ENCODE data around the gene TRIM17.

TRIM17 gene

DNA sequence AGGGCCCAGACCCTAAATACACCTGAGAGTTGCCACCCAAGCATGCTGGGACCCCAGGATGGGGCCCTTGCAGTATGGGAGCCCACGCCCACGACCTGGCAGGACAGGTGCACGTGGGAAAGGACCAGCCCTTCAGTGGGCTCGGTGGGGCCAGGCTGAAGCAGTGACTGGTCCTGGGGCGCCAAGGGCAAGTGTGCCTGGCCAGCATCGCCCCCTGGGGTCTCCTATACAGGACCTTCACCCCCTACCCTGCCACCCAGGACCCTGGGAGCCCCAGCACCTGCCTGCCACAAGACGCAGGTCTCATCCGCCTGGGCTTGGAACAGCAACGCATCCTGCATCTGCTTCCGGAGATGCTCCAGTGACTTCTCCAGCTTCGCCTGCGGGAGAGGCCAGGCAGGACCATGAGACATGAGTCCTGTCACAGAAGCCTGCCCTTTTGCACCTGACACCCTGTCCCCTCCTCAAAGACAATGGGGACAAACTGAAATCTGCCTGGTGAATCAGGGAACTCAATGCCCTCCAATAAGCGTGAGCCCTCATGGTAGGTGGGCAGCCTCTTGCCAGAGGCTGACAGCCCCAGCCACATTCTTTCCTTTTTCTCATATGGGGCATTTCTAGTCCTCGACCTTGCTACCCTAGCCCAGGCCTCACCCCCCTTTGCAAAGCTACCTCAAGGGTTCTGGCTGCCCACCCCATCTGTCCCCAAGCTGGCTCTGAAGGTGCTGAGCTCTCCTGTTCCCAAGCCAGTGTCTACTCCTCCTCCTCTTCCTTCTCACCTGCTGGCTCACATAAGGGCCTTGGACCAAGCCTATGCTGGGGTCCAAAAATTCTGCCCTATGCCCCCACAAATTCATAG lies 14.7 kb downstream of the TRIM17 start:
- no peak for DNase-seq (ENCODE audit: low read depth in 2 of 2)

DNA sequence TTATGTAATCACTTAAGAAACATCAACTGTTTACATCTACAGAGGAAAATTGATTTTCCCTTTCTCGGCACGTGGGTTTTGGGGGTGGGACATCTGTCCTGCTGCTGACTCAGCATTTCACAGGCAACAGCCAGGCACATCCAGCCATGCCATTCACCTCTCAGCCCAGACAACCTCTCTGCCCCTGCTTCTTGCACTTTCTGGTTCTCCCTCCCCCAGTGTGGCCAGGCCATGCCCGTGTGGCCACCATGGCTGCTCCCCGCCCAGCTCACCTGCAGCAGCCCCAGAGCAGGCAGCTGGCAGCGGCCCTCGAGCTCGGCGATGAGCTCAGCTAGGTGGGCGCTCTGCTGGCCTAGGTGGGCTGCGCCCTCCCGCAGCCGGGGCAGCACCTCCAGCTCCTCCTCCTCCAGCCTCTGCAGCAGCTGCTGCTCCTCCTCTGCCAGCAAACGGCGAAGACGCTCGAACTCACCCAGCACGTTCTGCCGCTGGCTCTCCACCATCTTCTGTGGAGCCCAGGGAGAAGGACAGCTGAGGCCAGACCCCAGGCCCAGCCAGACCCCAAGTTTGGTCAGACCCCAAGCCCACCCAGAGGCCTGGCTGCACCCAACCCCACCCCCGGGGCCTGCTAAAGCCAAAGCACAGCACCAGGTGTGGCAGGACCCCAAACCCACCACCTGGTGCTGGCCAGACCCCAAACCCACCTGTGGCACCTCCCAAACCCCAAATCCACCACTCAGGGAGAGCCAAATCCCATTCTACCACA lies 15.8 kb downstream of the TRIM17 start:
- DNase-seq (ENCODE audit: low read depth in 2 of 2): no peak

DNA sequence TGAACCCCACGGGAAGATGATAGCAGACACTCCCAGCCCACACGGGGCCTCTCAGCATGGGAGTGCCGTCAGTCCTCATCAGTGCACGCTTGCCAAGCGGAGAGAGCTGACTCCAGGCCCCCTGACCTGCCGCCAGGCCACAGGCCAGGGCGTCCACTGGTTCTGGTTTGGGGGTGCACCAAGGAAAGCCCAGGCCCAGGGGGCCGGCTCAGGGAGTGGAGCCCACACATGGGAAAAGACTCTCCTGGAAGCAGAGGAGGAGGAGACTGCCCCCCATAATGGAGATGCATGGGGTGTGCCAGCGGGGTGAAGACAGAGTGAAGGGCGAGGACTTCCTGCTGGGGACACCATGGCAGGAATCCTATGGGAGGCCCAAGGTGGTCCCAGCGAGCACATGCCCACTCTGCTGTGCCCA lies 16.4 kb downstream of the TRIM17 start:
- DNase-seq (ENCODE audit: low read depth in 2 of 2): no peak

DNA sequence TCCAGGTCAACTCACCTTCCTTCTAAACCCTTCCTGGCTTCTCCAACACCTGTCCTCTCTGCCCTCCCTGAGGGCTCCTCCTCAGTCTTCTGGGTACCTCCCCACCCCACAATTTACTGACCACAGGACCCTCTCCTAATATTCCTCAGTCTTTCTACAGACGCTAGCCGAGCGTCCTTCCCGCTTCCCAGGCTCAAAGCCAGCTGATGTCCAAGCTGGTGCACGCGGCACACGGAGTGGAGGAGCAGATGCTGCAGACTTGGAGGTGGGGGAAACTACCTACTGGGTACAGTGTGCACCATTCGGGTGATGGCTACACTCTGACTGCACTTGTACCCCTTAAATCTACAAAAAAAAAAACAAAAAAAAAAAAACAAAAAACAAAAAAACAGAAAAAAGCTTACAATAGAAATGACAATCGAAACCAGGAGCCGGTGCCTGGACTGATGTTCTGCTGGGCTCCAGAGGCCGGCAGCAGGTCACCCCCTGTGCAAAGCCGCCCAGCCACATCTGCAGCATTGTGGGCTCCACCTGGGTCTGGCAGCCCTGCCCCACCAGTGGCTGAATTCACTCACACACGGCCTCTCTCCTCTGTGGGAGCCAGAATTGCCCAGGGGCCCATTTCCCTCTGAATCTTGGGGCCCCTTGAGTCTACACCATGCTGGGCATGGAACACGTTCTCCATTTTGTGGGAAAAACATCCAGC lies 17.0 kb downstream of the TRIM17 start:
- DNase-seq (ENCODE audit: low read depth in 2 of 2): no peak

DNA sequence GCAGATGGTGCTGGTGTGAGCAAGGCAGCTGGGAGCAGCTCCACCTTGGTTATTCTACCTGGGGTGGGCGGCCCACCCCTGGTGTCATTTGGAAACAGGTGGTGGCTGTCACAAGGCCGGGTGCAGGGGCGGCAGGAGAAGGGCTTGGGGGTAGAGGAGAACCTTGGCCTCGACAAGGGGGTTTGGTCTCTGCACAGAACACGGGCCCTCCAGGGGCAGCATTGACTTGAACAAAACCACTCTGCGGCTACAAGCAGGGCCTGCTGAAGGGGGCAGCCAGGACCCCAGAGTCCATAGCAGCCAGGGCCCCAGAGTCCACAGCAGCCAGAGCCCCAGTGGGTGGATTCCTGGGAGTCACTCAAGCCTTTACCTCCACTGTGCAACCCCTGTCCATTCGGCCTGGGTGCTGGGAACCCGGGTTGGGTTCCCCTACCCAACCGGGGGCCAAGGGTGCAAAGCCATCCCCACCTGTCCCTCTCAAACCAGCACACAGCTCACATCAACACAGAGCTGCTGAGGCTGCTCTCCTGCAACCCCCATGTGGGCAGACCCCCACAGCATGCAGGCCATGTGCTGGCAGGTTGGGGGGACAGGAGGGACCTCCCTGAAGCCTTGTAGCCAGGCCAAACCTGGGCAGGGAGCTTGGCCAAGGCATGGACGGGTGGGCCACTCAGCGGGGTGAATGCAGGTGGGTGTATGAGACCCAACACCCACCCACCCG lies 17.8 kb downstream of the TRIM17 start:
- DNase-seq (ENCODE audit: low read depth in 2 of 2): no peak

DNA sequence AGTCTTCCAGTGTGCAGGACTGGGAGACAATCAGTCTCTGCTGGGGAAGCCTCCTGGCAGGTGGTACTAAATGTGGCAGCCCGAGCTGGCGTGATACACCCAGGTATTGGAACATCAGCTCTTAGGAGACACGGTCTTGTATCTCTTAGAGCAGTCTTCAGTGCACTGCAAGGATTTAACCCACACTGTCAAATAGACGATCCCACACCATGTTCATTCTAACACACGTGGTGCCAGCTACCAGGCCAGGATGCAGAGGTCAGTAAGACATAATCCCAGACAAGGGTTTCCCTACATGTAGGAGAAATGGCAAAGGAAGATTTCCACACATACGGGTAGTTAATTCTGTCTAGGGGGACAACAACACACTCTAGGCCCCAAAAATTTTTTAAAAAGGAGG lies 18.7 kb downstream of the TRIM17 start:
- no peak for DNase-seq (ENCODE audit: low read depth in 2 of 2)

DNA sequence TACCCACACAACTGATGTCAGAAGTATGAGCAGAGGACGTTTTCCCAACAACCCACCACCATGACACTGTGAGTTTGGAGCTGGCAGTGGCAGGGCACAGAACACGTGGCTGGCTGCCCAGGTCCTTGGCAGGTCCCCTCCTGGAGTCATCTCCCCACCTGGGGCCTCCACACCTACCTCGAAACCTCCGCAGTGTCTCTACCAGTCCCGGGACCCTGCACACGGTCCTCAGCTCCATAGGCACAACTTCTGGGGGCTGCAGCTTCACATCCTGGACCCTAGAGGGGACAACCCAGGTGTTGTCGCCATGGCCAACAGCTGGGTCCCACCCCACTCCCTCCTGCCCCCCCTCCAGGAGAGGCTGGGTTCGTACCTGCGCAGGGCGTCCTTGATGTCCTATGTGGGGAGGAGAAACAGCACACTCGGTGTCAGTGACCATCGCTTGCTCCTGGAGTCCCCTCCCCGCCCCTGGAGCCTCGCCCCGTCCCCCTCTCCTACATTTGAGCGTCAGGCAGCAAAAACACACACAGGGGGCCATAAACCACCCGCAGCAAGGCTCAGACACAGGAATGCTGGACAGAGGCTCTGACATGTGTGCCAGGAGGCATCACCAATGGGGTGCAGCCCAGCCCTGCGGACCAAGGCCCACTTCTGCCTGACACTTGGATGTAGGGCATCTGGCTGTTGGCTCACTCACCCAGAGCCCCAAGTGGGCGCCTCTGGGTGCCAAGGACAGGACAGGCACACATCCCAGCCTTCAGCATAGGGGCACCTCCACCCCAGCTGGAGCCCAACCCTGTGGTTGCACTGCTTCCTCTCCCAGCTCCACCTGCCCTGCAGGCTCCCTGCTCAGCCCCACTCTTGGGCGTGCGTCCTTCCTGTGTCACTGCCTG lies 19.6 kb downstream of the TRIM17 start:
- DNase-seq (ENCODE audit: low read depth in 2 of 2): no peak

DNA sequence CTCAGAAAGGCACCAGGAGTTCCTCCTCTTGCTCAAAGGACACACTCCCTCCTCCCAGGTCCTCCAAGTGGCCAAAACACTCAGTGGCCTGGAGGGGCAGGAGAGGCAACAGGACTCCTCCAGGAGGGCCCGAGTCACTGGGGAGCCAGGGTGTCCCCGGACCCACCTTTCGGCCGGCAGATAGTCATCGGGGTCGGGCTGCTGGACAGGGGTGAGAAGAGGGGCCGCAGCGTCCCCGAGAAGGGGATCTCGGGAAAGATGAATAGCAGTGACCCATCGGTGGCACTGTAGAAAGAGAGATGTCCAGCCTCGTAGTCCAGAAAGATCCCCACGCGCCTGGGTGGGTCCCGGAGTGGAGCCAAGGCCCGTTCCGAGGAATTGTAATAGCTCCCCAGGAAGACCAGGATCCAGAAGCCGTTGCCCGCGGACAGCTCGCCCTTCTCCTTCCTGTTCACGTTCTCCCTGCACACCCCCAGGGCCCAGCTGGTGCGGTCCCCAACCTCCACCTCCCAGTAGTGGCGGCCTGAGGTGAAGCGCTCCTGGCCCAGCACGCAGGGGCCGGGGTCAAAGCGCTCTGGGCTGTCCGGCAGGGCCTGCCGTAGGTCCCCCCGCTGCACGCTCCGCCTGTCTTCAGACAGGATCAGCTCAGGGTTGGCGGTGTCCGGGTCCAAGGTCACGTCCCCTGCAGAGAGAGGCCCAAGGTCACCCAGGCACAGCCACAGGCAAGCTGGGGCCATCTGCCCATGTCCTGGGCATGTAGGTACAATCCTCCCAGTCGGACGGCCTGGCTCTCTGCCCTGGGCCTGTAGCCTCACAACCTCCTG lies 21.9 kb downstream of the TRIM17 start:
- no peak for DNase-seq (ENCODE audit: low read depth in 2 of 2)

DNA sequence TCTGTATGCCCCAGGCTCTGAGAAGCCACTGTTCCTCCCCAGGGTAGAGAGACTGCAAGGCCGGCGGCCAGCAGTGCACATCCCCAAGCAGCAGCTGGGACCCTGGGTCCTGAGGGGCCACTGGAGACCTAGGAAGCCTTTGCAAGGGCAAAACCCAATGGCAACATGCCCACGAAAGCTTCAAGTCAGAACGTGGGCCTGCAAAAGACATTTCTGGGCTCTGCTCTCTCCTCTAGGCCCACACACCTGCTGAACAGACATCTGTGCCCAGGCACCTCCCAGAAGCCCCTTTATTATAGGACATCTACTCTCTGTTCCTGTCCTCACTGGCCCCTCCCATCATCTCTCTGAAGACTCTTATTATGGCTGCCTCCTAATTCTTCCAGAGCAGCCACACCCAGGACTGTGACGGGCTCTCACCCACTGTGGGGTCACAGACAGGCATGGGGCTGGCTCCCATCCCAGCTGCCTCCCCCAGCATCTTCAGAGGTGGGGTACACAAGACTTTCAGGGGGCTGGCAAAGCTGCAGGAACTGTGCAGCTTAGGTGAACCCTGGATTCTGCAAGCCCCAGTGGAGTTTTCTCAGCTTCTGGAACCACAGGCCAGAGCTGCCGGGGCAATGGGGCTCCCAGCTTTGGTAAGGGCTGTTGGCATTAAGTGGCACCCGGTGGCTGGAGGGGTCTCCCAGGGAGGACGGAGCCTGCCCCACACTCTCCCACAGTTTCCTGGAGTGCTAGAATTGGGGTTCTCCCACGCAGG lies 22.7 kb downstream of the TRIM17 start:
- DNase-seq (ENCODE audit: low read depth in 2 of 2): no peak

DNA sequence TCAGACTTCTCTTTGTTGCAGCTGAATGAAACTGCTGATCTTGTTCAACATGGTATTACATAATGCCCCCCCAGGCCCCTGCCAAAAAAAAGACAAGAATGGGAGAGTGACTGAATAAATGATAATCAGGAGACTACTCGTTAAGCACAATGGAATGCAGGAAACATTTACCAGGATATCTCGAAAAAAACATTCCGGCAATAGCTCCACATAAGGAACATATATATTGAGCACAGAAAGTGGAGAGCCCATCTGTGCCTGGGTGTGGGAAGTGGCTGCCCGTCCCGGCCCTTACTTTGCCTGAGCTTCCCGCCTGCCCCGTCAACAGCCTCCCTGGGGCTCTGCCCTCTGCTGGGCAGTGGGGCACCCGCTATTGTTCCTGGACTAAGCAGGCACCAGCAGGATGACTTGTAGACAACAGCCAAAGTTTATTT lies 23.4 kb downstream of the TRIM17 start:
- DNase-seq (ENCODE audit: low read depth in 2 of 2): peak; percentile 61 to 65

DNA sequence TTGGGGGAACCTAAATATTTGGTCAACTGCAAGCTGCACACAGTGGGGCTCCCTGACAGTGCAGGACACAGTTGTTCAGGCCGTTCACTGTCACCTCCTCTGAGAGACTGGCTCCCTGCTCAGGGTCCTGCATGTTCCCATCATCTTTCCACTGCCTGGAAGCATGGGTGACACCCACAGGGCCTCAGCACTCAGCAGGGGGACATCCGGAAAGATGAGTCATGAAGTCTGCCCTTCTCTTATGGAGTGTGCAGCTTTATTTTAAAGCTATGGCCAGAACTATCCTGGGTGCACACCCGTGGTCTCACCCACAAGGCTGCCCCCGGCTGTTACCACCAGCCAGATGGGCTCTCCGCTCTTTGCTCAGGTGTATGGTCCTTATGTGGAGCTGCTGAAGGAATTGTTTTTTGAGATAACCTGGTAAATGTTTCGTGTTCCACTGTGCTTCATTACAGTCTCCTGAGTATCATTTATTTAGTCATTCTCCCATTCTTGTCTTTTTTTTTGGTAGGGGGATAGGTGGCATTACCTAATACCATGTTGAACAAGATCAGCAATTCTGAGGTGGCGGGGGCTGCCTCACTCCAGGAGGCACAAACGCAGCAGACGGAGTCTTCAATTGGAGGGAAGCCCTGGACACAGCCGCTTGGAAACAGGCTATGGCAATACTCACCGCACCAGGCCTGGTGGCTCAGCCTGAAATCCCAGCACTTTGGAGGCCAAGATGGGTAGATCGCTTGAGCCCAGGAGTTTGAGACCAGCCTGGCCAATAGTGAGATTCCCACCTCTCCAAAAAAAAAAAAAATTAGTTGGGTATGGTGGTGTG lies 24.3 kb downstream of the TRIM17 start:
- DNase-seq (ENCODE audit: low read depth in 2 of 2): no peak

DNA sequence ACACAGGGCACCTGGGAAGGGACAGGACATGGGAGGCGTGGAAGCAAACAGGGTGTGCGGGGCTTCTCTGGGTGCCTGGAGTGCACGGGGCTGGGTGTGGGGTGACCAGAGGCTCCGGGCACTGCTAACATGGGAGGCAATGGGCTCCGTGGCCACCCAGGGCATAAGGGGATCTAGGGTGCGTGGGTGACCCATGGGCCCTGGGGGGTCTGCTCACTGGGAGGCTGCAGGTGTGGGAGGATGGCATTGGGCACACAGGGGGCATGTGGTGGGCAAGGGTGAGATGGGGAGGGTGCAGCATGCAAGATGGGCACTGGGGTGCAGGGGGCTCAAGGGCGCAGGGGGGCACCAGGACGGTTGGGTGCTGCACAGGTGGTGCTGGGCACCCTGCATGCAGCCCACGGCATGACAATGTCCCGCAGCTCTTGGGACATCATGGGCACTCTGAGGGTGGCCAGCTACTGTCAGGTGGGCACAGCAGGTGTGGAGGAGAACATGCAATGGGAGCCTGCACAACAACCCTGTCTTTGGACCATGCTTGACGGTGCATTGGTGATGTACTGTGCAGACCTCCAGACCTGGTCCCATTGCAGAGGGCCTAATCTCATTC lies 25.1 kb downstream of the TRIM17 start:
- DNase-seq (ENCODE audit: low read depth in 2 of 2): no peak

DNA sequence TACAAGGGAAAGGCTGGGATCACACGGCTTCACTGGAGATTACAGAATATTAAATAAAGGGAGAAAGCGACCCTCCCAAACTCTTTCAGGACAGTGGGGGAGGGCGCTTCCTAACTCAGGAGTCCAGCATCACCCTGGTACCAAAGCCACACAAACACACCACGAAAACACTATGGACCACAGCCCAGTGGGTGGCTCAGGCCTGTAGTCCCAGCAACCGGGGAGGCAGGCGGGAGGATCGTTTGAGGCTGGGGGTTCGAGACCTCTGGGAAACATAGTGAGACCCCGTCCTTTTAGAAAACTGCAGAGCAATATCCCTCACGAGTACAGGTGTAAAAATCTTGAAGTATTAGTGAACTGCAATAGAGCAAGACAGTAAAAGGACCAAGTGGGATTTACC lies 26.0 kb downstream of the TRIM17 start:
- DNase-seq (ENCODE audit: low read depth in 2 of 2): no peak

DNA sequence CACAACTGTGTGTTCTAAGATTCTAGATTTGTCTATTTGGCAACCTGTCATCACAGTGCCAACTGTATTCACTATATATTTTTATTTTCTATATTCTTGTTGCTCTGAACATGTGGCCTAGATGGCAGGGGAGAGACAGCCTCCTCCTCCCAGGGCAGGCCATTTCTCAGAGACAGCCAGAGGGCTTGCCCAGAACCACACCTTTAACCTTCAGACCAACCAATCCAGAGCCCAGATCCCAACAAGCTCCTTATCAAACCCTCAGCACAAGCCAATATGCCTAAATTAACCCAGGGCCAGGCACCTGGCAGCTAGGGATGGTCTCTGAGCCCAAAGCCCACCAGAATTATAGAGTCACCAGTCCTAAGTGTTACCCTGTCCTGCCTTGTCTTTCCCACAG lies 29.3 kb downstream of the TRIM17 start:
- no peak for DNase-seq (ENCODE audit: low read depth in 2 of 2)

DNA sequence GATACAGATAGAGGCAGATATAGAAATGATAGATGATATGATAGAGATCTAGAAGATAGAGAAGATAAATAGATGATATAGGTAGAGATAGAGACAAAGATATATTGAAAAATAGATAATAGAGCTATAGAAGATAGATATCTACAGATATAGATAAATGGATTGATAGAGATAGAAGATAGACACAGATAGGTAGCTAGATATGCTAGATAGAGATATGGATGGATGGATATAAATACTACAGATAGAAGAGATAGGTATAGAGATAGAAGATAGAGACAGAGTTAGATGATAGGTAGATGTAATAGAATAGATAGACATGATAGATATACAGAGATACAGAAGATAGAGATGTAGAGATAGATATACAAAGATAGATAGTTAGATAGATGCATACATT lies 31.4 kb downstream of the TRIM17 start:
- no peak for DNase-seq (ENCODE audit: low read depth in 2 of 2)

DNA sequence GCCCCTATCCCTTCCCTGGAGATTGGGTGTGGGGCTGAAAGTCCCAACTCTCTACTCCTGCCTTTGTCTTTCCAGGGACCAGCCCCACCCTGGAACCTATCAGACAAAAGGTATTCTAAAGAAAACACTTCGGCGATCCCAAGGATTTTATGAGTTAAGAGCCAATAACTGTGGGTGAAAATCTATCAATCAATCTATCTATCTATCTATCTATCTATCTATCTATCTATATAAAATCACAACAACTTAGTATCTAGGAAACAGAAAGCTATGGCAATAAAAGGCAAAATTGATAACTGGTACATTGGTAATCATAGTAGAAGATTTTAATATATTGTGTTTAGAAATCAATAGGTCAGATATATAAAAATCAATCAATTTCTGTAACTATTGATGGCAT lies 32.9 kb downstream of the TRIM17 start:
- DNase-seq (ENCODE audit: low read depth in 2 of 2): no peak

DNA sequence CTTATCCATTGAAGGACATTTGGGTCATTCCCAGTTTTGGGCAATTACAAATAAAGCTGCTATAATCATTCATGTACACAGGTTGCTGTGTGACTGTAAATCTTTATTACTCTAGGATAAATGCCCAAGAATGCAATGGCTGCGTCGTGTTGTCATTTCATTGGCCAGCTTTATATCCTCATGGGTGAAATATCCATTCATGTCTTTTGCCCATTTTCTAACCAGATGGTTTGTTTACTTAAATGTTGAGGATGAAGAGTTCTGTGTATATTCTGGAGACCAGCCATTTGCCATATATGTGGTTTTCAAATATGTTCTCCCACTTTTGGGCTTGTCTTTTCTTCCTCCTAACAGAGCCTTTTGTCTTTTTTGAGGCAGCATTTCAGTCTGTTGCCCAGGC lies 35.3 kb downstream of the TRIM17 start:
- no peak for DNase-seq (ENCODE audit: low read depth in 2 of 2)

DNA sequence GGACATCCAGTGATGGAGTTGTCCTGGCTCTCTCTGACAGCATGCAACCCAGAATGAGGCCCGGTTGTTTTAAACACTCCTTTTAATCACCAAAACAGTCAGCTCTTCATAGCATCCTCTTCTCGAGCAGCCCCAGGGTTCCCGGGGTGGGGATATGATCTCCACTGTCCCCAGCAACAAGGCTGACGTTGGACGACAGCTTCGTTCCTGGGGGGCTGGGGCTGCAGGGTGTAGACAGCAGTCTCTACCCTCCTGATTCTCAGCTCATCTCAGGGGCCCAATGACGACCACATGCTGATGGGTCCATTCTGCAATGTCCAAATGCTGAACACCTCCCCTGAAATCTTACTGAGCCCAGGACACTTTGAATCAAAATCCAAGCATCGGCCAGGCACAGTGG lies 37.0 kb downstream of the TRIM17 start:
- no peak for DNase-seq (ENCODE audit: low read depth in 2 of 2)

Data from fibroblast of skin of left biceps (primary cell).